Gastrocnemius medialis (tissue), 4 donors: Measurements from ENCODE around the gene CELSR1.

ENCODE experiments used
- CTCF ChIP-seq, 5 experiments: fragments of 450-650 bp in 3 of 5; fragments of 200-600 bp in 2 of 5; sonication (generic) in 2 of 5; IDR thresholded peaks in 4 of 5; conservative IDR thresholded peaks in 1 of 5; 1 replicate in 4 of 5; 2 replicates in 1 of 5; pipeline ENCODE4 v1.5.1; 2016 to 2019; ENCODE audit warnings: antibody characterized with exemption in 5 of 5, mild to moderate bottlenecking in 3 of 5, moderate library complexity in 3 of 5
- POLR2A ChIP-seq, 2 donors: fragments of 450-650 bp; IDR thresholded peaks; one replicate each; pipeline ENCODE4 v1.6.1; 2017; ENCODE audit warnings: antibody characterized with exemption in 2 of 2, mild to moderate bottlenecking in 2 of 2, moderate library complexity in 2 of 2

- TF ChIP-seq POLR2A (IDR thresholded peaks at IDR 0.05): no peak
- TF ChIP-seq CTCF (IDR thresholded peaks at IDR 0.05 in 4 of 5, conservative IDR thresholded peaks at IDR 0.05 in 1 of 5): no peak
Measured at GRCh38 chr22:46351131-46351735, 186.2 kb downstream of the CELSR1 start.
